Measurements from ENCODE around the gene CHD6. TPM values are rescaled to one million over a fixed set of nuclear protein-coding genes. Genes with fewer than 3 reads are reported as not detected.

The CHD6 gene
- total and polyA plus RNA-seq, 2 of the 13 experiments (the other 11 are each of a cell fraction or from before 2014, with no cell fraction given): 14.4 to 52.0 TPM

GRCh38 chr20:41664584-41664983 lies 46.4 kb upstream of the CHD6 start (continued):
- TF ChIP-seq, protein P1, sequence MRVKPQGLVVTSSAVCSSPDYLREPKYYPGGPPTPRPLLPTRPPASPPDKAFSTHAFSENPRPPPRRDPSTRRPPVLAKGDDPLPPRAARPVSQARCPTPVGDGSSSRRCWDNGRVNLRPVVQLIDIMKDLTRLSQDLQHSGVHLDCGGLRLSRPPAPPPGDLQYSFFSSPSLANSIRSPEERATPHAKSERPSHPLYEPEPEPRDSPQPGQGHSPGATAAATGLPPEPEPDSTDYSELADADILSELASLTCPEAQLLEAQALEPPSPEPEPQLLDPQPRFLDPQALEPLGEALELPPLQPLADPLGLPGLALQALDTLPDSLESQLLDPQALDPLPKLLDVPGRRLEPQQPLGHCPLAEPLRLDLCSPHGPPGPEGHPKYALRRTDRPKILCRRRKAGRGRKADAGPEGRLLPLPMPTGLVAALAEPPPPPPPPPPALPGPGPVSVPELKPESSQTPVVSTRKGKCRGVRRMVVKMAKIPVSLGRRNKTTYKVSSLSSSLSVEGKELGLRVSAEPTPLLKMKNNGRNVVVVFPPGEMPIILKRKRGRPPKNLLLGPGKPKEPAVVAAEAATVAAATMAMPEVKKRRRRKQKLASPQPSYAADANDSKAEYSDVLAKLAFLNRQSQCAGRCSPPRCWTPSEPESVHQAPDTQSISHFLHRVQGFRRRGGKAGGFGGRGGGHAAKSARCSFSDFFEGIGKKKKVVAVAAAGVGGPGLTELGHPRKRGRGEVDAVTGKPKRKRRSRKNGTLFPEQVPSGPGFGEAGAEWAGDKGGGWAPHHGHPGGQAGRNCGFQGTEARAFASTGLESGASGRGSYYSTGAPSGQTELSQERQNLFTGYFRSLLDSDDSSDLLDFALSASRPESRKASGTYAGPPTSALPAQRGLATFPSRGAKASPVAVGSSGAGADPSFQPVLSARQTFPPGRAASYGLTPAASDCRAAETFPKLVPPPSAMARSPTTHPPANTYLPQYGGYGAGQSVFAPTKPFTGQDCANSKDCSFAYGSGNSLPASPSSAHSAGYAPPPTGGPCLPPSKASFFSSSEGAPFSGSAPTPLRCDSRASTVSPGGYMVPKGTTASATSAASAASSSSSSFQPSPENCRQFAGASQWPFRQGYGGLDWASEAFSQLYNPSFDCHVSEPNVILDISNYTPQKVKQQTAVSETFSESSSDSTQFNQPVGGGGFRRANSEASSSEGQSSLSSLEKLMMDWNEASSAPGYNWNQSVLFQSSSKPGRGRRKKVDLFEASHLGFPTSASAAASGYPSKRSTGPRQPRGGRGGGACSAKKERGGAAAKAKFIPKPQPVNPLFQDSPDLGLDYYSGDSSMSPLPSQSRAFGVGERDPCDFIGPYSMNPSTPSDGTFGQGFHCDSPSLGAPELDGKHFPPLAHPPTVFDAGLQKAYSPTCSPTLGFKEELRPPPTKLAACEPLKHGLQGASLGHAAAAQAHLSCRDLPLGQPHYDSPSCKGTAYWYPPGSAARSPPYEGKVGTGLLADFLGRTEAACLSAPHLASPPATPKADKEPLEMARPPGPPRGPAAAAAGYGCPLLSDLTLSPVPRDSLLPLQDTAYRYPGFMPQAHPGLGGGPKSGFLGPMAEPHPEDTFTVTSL (CRISPR knock-in tag; IDR thresholded peaks at IDR 0.05; ENCODE audit: borderline replicate concordance): no peak
- TF ChIP-seq USF2 (IDR thresholded peaks at IDR 0.05; ENCODE audit: low read depth, low read length) (peak; percentile 65; the same call in 1 of the 2 replicates), USF2 (CRISPR knock-in tag; IDR thresholded peaks at IDR 0.05; ENCODE audit: borderline replicate concordance) (peak; percentile 84; the same call in 1 of the 2 replicates), FOXA1 (IDR thresholded peaks at IDR 0.05) (no peak), FOXA1 (CRISPR knock-in tag; IDR thresholded peaks at IDR 0.05) (no peak), TMF1 (CRISPR knock-in tag; IDR thresholded peaks at IDR 0.05; ENCODE audit: low read depth) (no peak), ATF1 (CRISPR knock-in tag; IDR thresholded peaks at IDR 0.05) (0 out of 2 replicates have a peak, but pooled peaks have one; percentile 26), THAP11 (CRISPR knock-in tag; IDR thresholded peaks at IDR 0.05) (peak; percentile 97), CREM (IDR thresholded peaks at IDR 0.05) (0 out of 2 replicates have a peak, but pooled peaks have one; percentile 17), CREM (CRISPR knock-in tag; IDR thresholded peaks at IDR 0.05) (no peak), NFATC3 (CRISPR knock-in tag; IDR thresholded peaks at IDR 0.05) (no peak), NFYC (CRISPR knock-in tag; IDR thresholded peaks at IDR 0.05) (peak; percentile 86), ZUFSP (CRISPR knock-in tag; IDR thresholded peaks at IDR 0.05; ENCODE audit: borderline replicate concordance) (no peak), HNF1A (IDR thresholded peaks at IDR 0.05; ENCODE audit: low read depth) (no peak), HNF1A (CRISPR knock-in tag; IDR thresholded peaks at IDR 0.05; ENCODE audit: borderline replicate concordance) (no peak), NFYB (CRISPR knock-in tag; IDR thresholded peaks at IDR 0.05) (peak; percentile 92), ZNF143 (CRISPR knock-in tag; IDR thresholded peaks at IDR 0.05) (peak; percentile 87), MAF1 (CRISPR knock-in tag; IDR thresholded peaks at IDR 0.05; ENCODE audit: borderline replicate concordance) (no peak)

Measured in HepG2 (cell line).